ENCODE results near the gene CDRT15.

DNA sequence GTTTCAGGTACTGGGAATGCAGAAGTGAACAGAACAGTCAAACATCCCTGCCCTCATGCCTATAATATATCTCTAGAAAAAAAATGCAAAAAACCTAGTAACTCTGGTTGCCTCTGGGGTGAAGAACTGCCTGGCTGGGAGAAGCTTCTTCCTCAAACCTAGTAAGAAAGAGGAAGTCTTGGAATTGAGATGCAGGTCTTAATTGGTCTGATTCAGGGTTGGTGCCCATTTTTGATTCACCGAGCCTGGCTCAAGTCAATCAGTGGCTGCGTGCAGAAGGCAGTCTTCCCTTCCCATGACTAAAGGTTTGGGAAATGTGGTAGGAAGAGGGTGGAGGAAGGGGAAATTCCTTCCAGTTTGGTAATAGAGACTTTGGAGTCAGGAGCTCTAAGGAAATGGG is 22.4 kb downstream of the CDRT15 start:
- TF ChIP-seq, protein P1, sequence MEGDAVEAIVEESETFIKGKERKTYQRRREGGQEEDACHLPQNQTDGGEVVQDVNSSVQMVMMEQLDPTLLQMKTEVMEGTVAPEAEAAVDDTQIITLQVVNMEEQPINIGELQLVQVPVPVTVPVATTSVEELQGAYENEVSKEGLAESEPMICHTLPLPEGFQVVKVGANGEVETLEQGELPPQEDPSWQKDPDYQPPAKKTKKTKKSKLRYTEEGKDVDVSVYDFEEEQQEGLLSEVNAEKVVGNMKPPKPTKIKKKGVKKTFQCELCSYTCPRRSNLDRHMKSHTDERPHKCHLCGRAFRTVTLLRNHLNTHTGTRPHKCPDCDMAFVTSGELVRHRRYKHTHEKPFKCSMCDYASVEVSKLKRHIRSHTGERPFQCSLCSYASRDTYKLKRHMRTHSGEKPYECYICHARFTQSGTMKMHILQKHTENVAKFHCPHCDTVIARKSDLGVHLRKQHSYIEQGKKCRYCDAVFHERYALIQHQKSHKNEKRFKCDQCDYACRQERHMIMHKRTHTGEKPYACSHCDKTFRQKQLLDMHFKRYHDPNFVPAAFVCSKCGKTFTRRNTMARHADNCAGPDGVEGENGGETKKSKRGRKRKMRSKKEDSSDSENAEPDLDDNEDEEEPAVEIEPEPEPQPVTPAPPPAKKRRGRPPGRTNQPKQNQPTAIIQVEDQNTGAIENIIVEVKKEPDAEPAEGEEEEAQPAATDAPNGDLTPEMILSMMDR (IDR thresholded peaks at IDR 0.05): no peak
- TF ChIP-seq POLR2A (IDR thresholded peaks at IDR 0.05): no peak
- no peak for TF ChIP-seq EP300 (IDR thresholded peaks at IDR 0.05; ENCODE audit: low read depth)
- no peak for TF ChIP-seq POLR2AphosphoS5 (IDR thresholded peaks at IDR 0.05)
